IMR-90 (cell line): Measurements from ENCODE around the gene ESR2.

ENCODE experiments used
- BHLHE40 ChIP-seq: fragments of 150-350 bp; IDR thresholded peaks from 2 replicates; pipeline ENCODE4 v1.6.1; 2016; ENCODE audit warnings: mild to moderate bottlenecking, low read depth, low read length
- CEBPB ChIP-seq: IDR thresholded peaks from 2 replicates; pipeline ENCODE4 v1.6.1; 2012; ENCODE audit warnings: low read depth, low read length, improper control_type of control experiment
- CTCF ChIP-seq: conservative IDR thresholded peaks from 2 replicates; pipeline ENCODE4 v1.5.1; 2012; ENCODE audit warnings: mild to moderate bottlenecking, low read depth, low read length, improper control_type of control experiment
- FOS ChIP-seq: fragments of 150-350 bp; IDR thresholded peaks from 2 replicates; pipeline ENCODE4 v1.6.1; 2016; ENCODE audit warnings: low read depth, low read length
- MAFK ChIP-seq: IDR thresholded peaks from 2 replicates; pipeline ENCODE4 v1.6.1; 2012; ENCODE audit warnings: low read depth, low read length, improper control_type of control experiment
- MAZ ChIP-seq: IDR thresholded peaks from 2 replicates; pipeline ENCODE4 v1.6.1; 2012; ENCODE audit warnings: low read depth, mild to moderate bottlenecking, low read length, improper control_type of control experiment, moderate library complexity, borderline replicate concordance
- NFE2L2 ChIP-seq: fragments of 150-350 bp; IDR thresholded peaks from 2 replicates; pipeline ENCODE4 v1.6.1; 2016; ENCODE audit warnings: low read depth, mild to moderate bottlenecking, low read length
- POLR2A ChIP-seq: IDR thresholded peaks from 2 replicates; pipeline ENCODE4 v1.6.1; 2012; ENCODE audit warnings: mild to moderate bottlenecking, low read depth, low read length
- RCOR1 ChIP-seq: IDR thresholded peaks from 2 replicates; pipeline ENCODE4 v1.6.1; 2012; ENCODE audit warnings: mild to moderate bottlenecking, low read length, improper control_type of control experiment; ENCODE audit not compliant: insufficient replicate concordance
- RFX5 ChIP-seq: IDR thresholded peaks from 2 replicates; pipeline ENCODE4 v1.8.0; 2012; ENCODE audit warnings: low read depth, mild to moderate bottlenecking, low read length, moderate library complexity
- USF2 ChIP-seq: fragments of 150-350 bp; IDR thresholded peaks from 2 replicates; pipeline ENCODE4 v1.6.1; 2017; ENCODE audit warnings: mild to moderate bottlenecking, antibody characterized with exemption, low read length, low read depth

- TF ChIP-seq CTCF (no peak), FOS (no peak), POLR2A (no peak), CEBPB (no peak), MAZ (no peak), USF2 (no peak), RCOR1 (no peak), RFX5 (no peak), BHLHE40 (no peak), MAFK (no peak), NFE2L2 (no peak)
Observed at GRCh38 chr14:64159588-64159987, 134.6 kb downstream of the ESR2 start.
